SK-N-SH treated with all-trans-retinoic acid at 6 μM for 48 hours (cell line): ENCODE results near the gene SHROOM1.

Experiments
- ATAC-seq: fragments of 200-7000 bp; cut with Tn5 transposase; 3 replicates; pipeline ENCODE4 v1.9.1; 2020; ENCODE audit warnings: mild to moderate bottlenecking, moderate library complexity
- ARNTL ChIP-seq: fragments of 450-650 bp; formaldehyde crosslinking; IDR thresholded peaks from 2 replicates; pipeline ENCODE4 v1.5.0; 2020; ENCODE audit warnings: low read depth, mild to moderate bottlenecking, moderate library complexity, borderline replicate concordance
- BACH2 ChIP-seq: fragments of 250-450 bp; sonication (Bioruptor Pico); IDR thresholded peaks from 2 replicates; pipeline ENCODE4 v1.9.0; 2021; ENCODE audit warnings: mild to moderate bottlenecking, borderline replicate concordance
- CSDC2 ChIP-seq: fragments of 250-450 bp; sonication (Bioruptor Pico); IDR thresholded peaks from 2 replicates; pipeline ENCODE4 v1.5.0; 2020; ENCODE audit warnings: mild to moderate bottlenecking, moderate library complexity
- ESRRG ChIP-seq: fragments of 250-450 bp; sonication (Bioruptor Pico); IDR thresholded peaks from 2 replicates; pipeline ENCODE4 v1.6.1; 2021; ENCODE audit warnings: mild to moderate bottlenecking
- GLIS3 ChIP-seq: fragments of 250-450 bp; sonication (Bioruptor Pico); IDR thresholded peaks from 2 replicates; pipeline ENCODE4 v1.5.0; 2020; ENCODE audit warnings: mild to moderate bottlenecking, moderate library complexity
- ISL1 ChIP-seq: fragments of 250-450 bp; sonication (Bioruptor Pico); IDR thresholded peaks from 2 replicates; pipeline ENCODE4 v2.1.2; 2022; ENCODE audit warnings: mild to moderate bottlenecking, moderate library complexity
- OSR1 ChIP-seq: fragments of 250-450 bp; sonication (Bioruptor Pico); IDR thresholded peaks from 2 replicates; pipeline ENCODE4 v1.8.0; 2022; ENCODE audit warnings: moderate library complexity, mild to moderate bottlenecking, inconsistent platforms
- PPARA ChIP-seq: fragments of 250-450 bp; sonication (Bioruptor Pico); IDR thresholded peaks from 2 replicates; pipeline ENCODE4 v1.5.0; 2020; ENCODE audit warnings: mild to moderate bottlenecking, borderline replicate concordance
- RARB ChIP-seq: fragments of 250-450 bp; sonication (Bioruptor Pico); IDR thresholded peaks from 2 replicates; pipeline ENCODE4 v1.8.0; 2021; ENCODE audit warnings: mild to moderate bottlenecking, moderate library complexity
- SNAI2 ChIP-seq: fragments of 250-450 bp; sonication (Bioruptor Pico); IDR thresholded peaks from 2 replicates; pipeline ENCODE4 v1.5.0; 2020; ENCODE audit warnings: mild to moderate bottlenecking, moderate library complexity
- TCF4 ChIP-seq: fragments of 250-450 bp; sonication (Bioruptor Pico); IDR thresholded peaks from 2 replicates; pipeline ENCODE4 v1.8.0; 2021; ENCODE audit warnings: mild to moderate bottlenecking, moderate library complexity, borderline replicate concordance
- TOX ChIP-seq: fragments of 250-450 bp; sonication (Bioruptor Pico); IDR thresholded peaks from 2 replicates; pipeline ENCODE4 v1.8.0; 2021; ENCODE audit warnings: mild to moderate bottlenecking, moderate library complexity, borderline replicate concordance
- ZC3H10 ChIP-seq: fragments of 250-450 bp; sonication (Bioruptor Pico); IDR thresholded peaks from 2 replicates; pipeline ENCODE4 v1.5.1; 2021; ENCODE audit warnings: mild to moderate bottlenecking, moderate library complexity
- ZFP3 ChIP-seq: fragments of 250-450 bp; sonication (Bioruptor Pico); IDR thresholded peaks from 2 replicates; pipeline ENCODE4 v1.5.0; 2020; ENCODE audit warnings: mild to moderate bottlenecking, moderate library complexity
- ZFP30 ChIP-seq: fragments of 450-650 bp; formaldehyde crosslinking; IDR thresholded peaks from 2 replicates; pipeline ENCODE4 v1.5.0; 2022; ENCODE audit warnings: mild to moderate bottlenecking, moderate library complexity
- ZNF565 ChIP-seq: fragments of 450-650 bp; formaldehyde crosslinking; conservative IDR thresholded peaks from 2 replicates; pipeline ENCODE4 v1.5.0; 2020; ENCODE audit warnings: low read depth, mild to moderate bottlenecking, moderate library complexity
- ZNF70 ChIP-seq: fragments of 450-650 bp; formaldehyde crosslinking; IDR thresholded peaks from 2 replicates; pipeline ENCODE4 v1.5.0; 2020; ENCODE audit warnings: mild to moderate bottlenecking, moderate library complexity
- ZNF8 ChIP-seq: fragments of 450-650 bp; formaldehyde crosslinking; IDR thresholded peaks from 2 replicates; pipeline ENCODE4 v1.5.0; 2020; ENCODE audit warnings: mild to moderate bottlenecking, moderate library complexity
- TF ChIP-seq, protein P1 (sequence below): fragments of 250-450 bp; sonication (Bioruptor Pico); IDR thresholded peaks from 2 replicates; pipeline ENCODE4 v1.5.0; 2020; ENCODE audit warnings: mild to moderate bottlenecking, moderate library complexity
- TF ChIP-seq, protein P2 (sequence below): fragments of 250-450 bp; sonication (Bioruptor Pico); IDR thresholded peaks from 2 replicates; pipeline ENCODE4 v1.8.0; 2020; ENCODE audit warnings: mild to moderate bottlenecking, moderate library complexity, borderline replicate concordance
- TF ChIP-seq, protein P3 (sequence below): fragments of 250-450 bp; sonication (Bioruptor Pico); IDR thresholded peaks from 2 replicates; pipeline ENCODE4 v1.8.0; 2021; ENCODE audit warnings: low read depth, mild to moderate bottlenecking, moderate library complexity, borderline replicate concordance
- TF ChIP-seq, protein P4 (sequence below): fragments of 250-450 bp; sonication (Bioruptor Pico); IDR thresholded peaks from 2 replicates; pipeline ENCODE4 v1.5.1; 2021; ENCODE audit warnings: mild to moderate bottlenecking, moderate library complexity
- TF ChIP-seq, protein P5 (sequence below): fragments of 250-450 bp; sonication (Bioruptor Pico); IDR thresholded peaks from 2 replicates; pipeline ENCODE4 v1.5.1; 2020; ENCODE audit warnings: low read depth, mild to moderate bottlenecking, moderate library complexity

Gene SHROOM1

DNA sequence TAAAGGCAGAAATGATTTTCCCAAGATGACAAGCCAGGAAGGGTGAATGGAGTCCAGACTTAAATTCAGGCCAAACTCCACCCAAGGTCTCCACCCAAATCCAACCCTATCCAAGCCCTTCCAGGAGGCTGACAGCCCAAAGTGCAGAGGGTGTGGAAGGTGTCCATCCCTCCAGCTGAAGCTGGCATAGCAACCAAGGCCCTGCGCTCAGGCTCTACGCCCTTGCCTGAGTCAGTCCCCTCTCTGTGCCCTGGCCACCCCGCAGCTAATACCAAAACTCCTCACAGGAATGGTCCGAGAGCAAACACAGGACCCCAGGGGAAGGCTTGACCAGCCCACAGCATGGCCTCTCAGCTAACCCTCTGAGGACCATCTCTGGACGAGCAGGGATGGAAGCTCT is 55.6 kb downstream of the SHROOM1 start:
- TF ChIP-seq ZNF8 (CRISPR knock-in tag), result no peak
- no peak for TF ChIP-seq TOX (CRISPR knock-in tag)
- TF ChIP-seq, protein P1, sequence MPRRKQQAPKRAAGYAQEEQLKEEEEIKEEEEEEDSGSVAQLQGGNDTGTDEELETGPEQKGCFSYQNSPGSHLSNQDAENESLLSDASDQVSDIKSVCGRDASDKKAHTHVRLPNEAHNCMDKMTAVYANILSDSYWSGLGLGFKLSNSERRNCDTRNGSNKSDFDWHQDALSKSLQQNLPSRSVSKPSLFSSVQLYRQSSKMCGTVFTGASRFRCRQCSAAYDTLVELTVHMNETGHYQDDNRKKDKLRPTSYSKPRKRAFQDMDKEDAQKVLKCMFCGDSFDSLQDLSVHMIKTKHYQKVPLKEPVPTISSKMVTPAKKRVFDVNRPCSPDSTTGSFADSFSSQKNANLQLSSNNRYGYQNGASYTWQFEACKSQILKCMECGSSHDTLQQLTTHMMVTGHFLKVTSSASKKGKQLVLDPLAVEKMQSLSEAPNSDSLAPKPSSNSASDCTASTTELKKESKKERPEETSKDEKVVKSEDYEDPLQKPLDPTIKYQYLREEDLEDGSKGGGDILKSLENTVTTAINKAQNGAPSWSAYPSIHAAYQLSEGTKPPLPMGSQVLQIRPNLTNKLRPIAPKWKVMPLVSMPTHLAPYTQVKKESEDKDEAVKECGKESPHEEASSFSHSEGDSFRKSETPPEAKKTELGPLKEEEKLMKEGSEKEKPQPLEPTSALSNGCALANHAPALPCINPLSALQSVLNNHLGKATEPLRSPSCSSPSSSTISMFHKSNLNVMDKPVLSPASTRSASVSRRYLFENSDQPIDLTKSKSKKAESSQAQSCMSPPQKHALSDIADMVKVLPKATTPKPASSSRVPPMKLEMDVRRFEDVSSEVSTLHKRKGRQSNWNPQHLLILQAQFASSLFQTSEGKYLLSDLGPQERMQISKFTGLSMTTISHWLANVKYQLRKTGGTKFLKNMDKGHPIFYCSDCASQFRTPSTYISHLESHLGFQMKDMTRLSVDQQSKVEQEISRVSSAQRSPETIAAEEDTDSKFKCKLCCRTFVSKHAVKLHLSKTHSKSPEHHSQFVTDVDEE, result no peak
- TF ChIP-seq ISL1 (CRISPR knock-in tag), result no peak
- TF ChIP-seq, protein P2, sequence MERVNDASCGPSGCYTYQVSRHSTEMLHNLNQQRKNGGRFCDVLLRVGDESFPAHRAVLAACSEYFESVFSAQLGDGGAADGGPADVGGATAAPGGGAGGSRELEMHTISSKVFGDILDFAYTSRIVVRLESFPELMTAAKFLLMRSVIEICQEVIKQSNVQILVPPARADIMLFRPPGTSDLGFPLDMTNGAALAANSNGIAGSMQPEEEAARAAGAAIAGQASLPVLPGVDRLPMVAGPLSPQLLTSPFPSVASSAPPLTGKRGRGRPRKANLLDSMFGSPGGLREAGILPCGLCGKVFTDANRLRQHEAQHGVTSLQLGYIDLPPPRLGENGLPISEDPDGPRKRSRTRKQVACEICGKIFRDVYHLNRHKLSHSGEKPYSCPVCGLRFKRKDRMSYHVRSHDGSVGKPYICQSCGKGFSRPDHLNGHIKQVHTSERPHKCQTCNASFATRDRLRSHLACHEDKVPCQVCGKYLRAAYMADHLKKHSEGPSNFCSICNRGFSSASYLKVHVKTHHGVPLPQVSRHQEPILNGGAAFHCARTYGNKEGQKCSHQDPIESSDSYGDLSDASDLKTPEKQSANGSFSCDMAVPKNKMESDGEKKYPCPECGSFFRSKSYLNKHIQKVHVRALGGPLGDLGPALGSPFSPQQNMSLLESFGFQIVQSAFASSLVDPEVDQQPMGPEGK (CRISPR knock-in tag), result no peak
- TF ChIP-seq, protein P3, sequence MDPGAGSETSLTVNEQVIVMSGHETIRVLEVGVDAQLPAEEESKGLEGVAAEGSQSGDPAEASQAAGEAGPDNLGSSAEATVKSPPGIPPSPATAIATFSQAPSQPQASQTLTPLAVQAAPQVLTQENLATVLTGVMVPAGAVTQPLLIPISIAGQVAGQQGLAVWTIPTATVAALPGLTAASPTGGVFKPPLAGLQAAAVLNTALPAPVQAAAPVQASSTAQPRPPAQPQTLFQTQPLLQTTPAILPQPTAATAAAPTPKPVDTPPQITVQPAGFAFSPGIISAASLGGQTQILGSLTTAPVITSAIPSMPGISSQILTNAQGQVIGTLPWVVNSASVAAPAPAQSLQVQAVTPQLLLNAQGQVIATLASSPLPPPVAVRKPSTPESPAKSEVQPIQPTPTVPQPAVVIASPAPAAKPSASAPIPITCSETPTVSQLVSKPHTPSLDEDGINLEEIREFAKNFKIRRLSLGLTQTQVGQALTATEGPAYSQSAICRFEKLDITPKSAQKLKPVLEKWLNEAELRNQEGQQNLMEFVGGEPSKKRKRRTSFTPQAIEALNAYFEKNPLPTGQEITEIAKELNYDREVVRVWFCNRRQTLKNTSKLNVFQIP (CRISPR knock-in tag), result no peak
- TF ChIP-seq ZFP30, result no peak
- no peak for TF ChIP-seq ESRRG (CRISPR knock-in tag)
- TF ChIP-seq, protein P4, sequence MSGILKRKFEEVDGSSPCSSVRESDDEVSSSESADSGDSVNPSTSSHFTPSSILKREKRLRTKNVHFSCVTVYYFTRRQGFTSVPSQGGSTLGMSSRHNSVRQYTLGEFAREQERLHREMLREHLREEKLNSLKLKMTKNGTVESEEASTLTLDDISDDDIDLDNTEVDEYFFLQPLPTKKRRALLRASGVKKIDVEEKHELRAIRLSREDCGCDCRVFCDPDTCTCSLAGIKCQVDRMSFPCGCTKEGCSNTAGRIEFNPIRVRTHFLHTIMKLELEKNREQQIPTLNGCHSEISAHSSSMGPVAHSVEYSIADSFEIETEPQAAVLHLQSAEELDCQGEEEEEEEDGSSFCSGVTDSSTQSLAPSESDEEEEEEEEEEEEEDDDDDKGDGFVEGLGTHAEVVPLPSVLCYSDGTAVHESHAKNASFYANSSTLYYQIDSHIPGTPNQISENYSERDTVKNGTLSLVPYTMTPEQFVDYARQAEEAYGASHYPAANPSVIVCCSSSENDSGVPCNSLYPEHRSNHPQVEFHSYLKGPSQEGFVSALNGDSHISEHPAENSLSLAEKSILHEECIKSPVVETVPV, result no peak
- no peak for TF ChIP-seq PPARA (CRISPR knock-in tag)
- no peak for TF ChIP-seq ZFP3 (CRISPR knock-in tag)
- no peak for TF ChIP-seq SNAI2
- TF ChIP-seq RARB (CRISPR knock-in tag), result no peak
- TF ChIP-seq, protein P5, sequence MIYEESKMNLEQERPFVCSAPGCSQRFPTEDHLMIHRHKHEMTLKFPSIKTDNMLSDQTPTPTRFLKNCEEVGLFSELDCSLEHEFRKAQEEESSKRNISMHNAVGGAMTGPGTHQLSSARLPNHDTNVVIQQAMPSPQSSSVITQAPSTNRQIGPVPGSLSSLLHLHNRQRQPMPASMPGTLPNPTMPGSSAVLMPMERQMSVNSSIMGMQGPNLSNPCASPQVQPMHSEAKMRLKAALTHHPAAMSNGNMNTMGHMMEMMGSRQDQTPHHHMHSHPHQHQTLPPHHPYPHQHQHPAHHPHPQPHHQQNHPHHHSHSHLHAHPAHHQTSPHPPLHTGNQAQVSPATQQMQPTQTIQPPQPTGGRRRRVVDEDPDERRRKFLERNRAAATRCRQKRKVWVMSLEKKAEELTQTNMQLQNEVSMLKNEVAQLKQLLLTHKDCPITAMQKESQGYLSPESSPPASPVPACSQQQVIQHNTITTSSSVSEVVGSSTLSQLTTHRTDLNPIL (CRISPR knock-in tag), result no peak
- no peak for TF ChIP-seq ZNF565 (CRISPR knock-in tag)
- no peak for TF ChIP-seq GLIS3
- TF ChIP-seq BACH2 (CRISPR knock-in tag), result no peak
- no peak for TF ChIP-seq ZNF70 (CRISPR knock-in tag)
- ATAC-seq, result no peak

DNA sequence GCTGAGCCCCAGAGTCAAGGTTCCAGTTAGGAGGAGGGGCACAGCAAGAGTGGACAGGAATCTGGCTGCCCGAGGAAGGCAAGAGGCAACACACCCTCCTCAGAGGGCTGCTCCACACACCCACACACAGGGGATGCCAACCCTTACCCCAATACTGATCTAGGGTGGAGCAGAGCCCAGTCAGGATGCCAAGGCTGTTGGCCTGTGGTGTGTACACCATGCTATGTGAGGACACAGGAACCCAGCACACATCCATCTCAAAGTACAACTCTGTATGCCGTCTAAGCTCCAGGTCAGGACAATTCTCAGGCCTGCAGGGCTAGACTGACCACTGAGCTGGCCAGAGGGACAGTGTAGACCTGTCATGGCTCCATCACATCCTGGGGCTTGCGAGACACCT is 56.0 kb downstream of the SHROOM1 start:
- ATAC-seq, result no peak
- no peak for TF ChIP-seq ZNF8 (CRISPR knock-in tag)
- no peak for TF ChIP-seq ZNF565 (CRISPR knock-in tag)
- TF ChIP-seq TOX (CRISPR knock-in tag), result no peak
- no peak for TF ChIP-seq ZNF70 (CRISPR knock-in tag)
- TF ChIP-seq, protein P3 (CRISPR knock-in tag), result no peak
- no peak for TF ChIP-seq GLIS3
- TF ChIP-seq ESRRG (CRISPR knock-in tag), result no peak
- no peak for TF ChIP-seq CSDC2 (CRISPR knock-in tag)
- no peak for TF ChIP-seq ARNTL (CRISPR knock-in tag)
- no peak for TF ChIP-seq ISL1 (CRISPR knock-in tag)
- TF ChIP-seq OSR1 (CRISPR knock-in tag), result no peak
- TF ChIP-seq, protein P1, result no peak
- TF ChIP-seq, protein P4, result no peak
- no peak for TF ChIP-seq ZC3H10 (CRISPR knock-in tag)
- TF ChIP-seq ZFP3 (CRISPR knock-in tag), result no peak
- TF ChIP-seq PPARA (CRISPR knock-in tag), result no peak
- TF ChIP-seq BACH2 (CRISPR knock-in tag), result no peak
- no peak for TF ChIP-seq TCF4
- no peak for TF ChIP-seq ZFP30
